ENCODE data around the gene BLCAP.
"Not testable (repeated sequence)": the region's sequence is repeated elsewhere in the genome, so short reads cannot be mapped to it uniquely, and the experiment has no call there.

BLCAP gene
- total RNA-seq, result 36.8 to 101 (median 79.3) reads per million in 18 experiments

- peak; percentile 87 to 92 for DNase-seq
These were observed at the start of gene BLCAP for GRCh38 chr20:37527638-37528445. Gene BLCAP, minus strand, starts transcription at chr20:37527876. Its CDS starts 8,702 bp downstream, at chr20:37519174.

- not testable (repeated sequence) for DNase-seq
These were observed 49.8 kb upstream of the BLCAP start for GRCh38 chr20:37577436-37577835.

- no peak for DNase-seq
These were observed 49.2 kb upstream of the BLCAP start for GRCh38 chr20:37576911-37577310.

GRCh38 chr20:37575884-37576283 lies 48.2 kb upstream of the BLCAP start:
- peak; percentile 5 to 20 for DNase-seq

- DNase-seq, result no peak
These were observed 46.7 kb upstream of the BLCAP start for GRCh38 chr20:37574199-37574890.

GRCh38 chr20:37573626-37574198 lies 46.0 kb upstream of the BLCAP start:
- DNase-seq, result no peak

- no peak for DNase-seq
These were observed 43.4 kb upstream of the BLCAP start for GRCh38 chr20:37571033-37571432.

- DNase-seq, result no peak
These were observed 42.7 kb upstream of the BLCAP start for GRCh38 chr20:37570419-37570818.

- DNase-seq, result no peak
These were observed 40.3 kb upstream of the BLCAP start for GRCh38 chr20:37567671-37568588.

- DNase-seq, result no peak
These were observed 39.6 kb upstream of the BLCAP start for GRCh38 chr20:37567331-37567665.

GRCh38 chr20:37566590-37567330 lies 39.1 kb upstream of the BLCAP start:
- no peak for DNase-seq

GRCh38 chr20:37565134-37565811 lies 37.6 kb upstream of the BLCAP start:
- DNase-seq, result no peak

- peak; percentile 14 to 33 for DNase-seq
These were observed 36.9 kb upstream of the BLCAP start for GRCh38 chr20:37564388-37565133.

GRCh38 chr20:37564016-37564387 lies 36.3 kb upstream of the BLCAP start:
- no peak for DNase-seq

- no peak for DNase-seq
These were observed 35.2 kb upstream of the BLCAP start for GRCh38 chr20:37562695-37563480.

- DNase-seq, result no peak
These were observed 33.0 kb upstream of the BLCAP start for GRCh38 chr20:37560629-37561028.

GRCh38 chr20:37559312-37560027 lies 31.8 kb upstream of the BLCAP start:
- DNase-seq, result peak; percentile 40 to 56

GRCh38 chr20:37558779-37559178 lies 31.1 kb upstream of the BLCAP start:
- no peak for DNase-seq

GRCh38 chr20:37558306-37558705 lies 30.6 kb upstream of the BLCAP start:
- no peak for DNase-seq

Measured in inflammatory macrophage (primary cell).